HG03280 (cell line): ENCODE results near the gene FSTL3.

Source experiments
- ATAC-seq: cut with Tn5 transposase; IDR thresholded peaks from one replicate; pipeline ENCODE4 v1.9.1; 2021; ENCODE audit warnings: mild to moderate bottlenecking, moderate library complexity; ENCODE audit not compliant: unreplicated experiment

The FSTL3 gene

DNA sequence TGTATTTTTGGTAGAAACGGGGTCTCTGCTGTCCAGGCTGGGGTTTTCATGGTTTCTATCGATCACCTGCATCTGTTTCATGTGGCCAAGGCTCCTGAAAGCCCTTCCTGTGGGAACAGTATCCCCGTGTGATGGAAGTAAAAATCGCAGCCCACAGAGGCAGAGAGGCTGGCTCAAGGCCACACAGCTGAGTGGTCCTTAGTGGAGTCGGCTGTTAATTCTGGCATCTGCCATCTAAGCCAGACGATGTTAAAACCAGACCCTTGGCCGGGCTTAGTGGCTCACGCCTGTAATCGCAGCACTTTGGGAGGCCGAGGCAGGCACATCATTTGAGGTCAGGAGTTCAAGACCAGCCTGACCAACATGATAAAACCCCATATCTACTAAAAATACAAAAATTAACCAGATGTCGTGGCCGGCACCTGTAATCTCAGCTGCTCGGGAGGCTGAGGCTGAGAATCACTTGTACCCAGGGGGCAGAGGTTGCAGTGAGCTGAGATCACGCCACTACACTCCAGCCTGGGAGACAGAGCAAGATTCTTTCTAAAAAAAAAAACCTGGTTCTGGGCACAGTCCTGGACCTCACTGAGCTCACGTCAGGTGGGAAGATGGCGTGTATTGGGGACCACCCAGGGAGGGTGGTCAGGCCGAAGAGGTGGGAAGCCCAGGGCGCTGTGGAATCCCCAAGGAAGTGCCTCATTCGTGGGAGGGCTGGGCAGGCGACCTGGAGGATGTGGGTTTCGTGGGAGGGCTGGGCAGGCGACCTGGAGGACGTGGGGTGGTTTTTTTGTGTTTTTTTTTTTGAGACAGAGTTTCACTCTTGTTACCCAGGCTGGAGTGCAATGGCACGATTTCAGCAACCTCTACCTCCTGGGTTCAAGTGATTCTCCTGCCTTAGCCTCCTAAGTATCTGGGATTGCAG lies 56.2 kb downstream of the FSTL3 start:
- ATAC-seq: no peak
